ENCODE results near the gene OXTR.

OXTR gene

GRCh38 chr3:8767256-8767666 lies 2.2 kb downstream of the OXTR start:
- DNase-seq, result no peak

GRCh38 chr3:8766148-8766547 lies 3.3 kb downstream of the OXTR start:
- no peak for DNase-seq

GRCh38 chr3:8765528-8765927 lies 3.9 kb downstream of the OXTR start:
- DNase-seq, result no peak

GRCh38 chr3:8764528-8764927 lies 4.9 kb downstream of the OXTR start:
- no peak for DNase-seq

GRCh38 chr3:8762607-8763377 lies 6.6 kb downstream of the OXTR start:
- no peak for DNase-seq

GRCh38 chr3:8761866-8762265 lies 7.5 kb downstream of the OXTR start:
- no peak for DNase-seq

GRCh38 chr3:8760506-8760905 lies 8.9 kb downstream of the OXTR start:
- no peak for DNase-seq

GRCh38 chr3:8760091-8760490 lies 9.3 kb downstream of the OXTR start:
- no peak for DNase-seq

GRCh38 chr3:8759038-8759707 lies 10.2 kb downstream of the OXTR start:
- no peak for DNase-seq

- no peak for DNase-seq
These were observed 11.6 kb downstream of the OXTR start for GRCh38 chr3:8757551-8758518.

GRCh38 chr3:8756671-8757070 lies 12.7 kb downstream of the OXTR start:
- no peak for DNase-seq

- no peak for DNase-seq
These were observed 13.7 kb downstream of the OXTR start for GRCh38 chr3:8755564-8756237.

GRCh38 chr3:8755097-8755496 lies 14.3 kb downstream of the OXTR start:
- no peak for DNase-seq

GRCh38 chr3:8752832-8753231 lies 16.6 kb downstream of the OXTR start:
- no peak for DNase-seq

- DNase-seq, result no peak
These were observed 20.1 kb downstream of the OXTR start for GRCh38 chr3:8749316-8749715.

- no peak for DNase-seq
These were observed 22.6 kb downstream of the OXTR start for GRCh38 chr3:8746780-8747345.

- no peak for DNase-seq
These were observed 23.6 kb downstream of the OXTR start for GRCh38 chr3:8745619-8746370.

GRCh38 chr3:8743911-8744310 lies 25.5 kb downstream of the OXTR start:
- no peak for DNase-seq

- no peak for DNase-seq
These were observed 26.3 kb downstream of the OXTR start for GRCh38 chr3:8743021-8743601.

- no peak for DNase-seq
These were observed 27.7 kb downstream of the OXTR start for GRCh38 chr3:8741581-8742261.

Data from NCI-H510A treated with DMSO at 0.1 percent for 48 hours (cell line).